Measurements from ENCODE around the gene ZSWIM3. TPM values are rescaled to one million over a fixed set of nuclear protein-coding genes. Genes with fewer than 3 reads are reported as not detected.
A peak's percentile ranks its signal among the peaks of the same experiment; 100 is the strongest.

Gene ZSWIM3
- total RNA-seq, 2 experiments from 2014 or later: 0.36 to 0.44 TPM

- intact Hi-C loops (cut with DNase I, micrococcal nuclease): no loop called here
These were observed 25.7 kb downstream of the ZSWIM3 start for GRCh38 chr20:45883100-45883469.

GRCh38 chr20:45886590-45887345 is 29.4 kb downstream of the ZSWIM3 start:
- POLR2A ChIA-PET: interaction anchor here (1.2 kb wide), 1 partner anchor 30 kb away, joined by 3 read pairs; the partner anchor contains the start of genes ACOT8 and ZSWIM3
- TF ChIP-seq, protein P1, sequence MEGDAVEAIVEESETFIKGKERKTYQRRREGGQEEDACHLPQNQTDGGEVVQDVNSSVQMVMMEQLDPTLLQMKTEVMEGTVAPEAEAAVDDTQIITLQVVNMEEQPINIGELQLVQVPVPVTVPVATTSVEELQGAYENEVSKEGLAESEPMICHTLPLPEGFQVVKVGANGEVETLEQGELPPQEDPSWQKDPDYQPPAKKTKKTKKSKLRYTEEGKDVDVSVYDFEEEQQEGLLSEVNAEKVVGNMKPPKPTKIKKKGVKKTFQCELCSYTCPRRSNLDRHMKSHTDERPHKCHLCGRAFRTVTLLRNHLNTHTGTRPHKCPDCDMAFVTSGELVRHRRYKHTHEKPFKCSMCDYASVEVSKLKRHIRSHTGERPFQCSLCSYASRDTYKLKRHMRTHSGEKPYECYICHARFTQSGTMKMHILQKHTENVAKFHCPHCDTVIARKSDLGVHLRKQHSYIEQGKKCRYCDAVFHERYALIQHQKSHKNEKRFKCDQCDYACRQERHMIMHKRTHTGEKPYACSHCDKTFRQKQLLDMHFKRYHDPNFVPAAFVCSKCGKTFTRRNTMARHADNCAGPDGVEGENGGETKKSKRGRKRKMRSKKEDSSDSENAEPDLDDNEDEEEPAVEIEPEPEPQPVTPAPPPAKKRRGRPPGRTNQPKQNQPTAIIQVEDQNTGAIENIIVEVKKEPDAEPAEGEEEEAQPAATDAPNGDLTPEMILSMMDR (IDR thresholded peaks at IDR 0.05): no peak
- DNase-seq (no peak), ATAC-seq (ENCODE audit: poor library complexity) (no peak)
- intact Hi-C loops (cut with DNase I, micrococcal nuclease): no loop called here
- Mint-ChIP-seq H3K4me1 (ENCODE audit: low read depth) (peaks cover 63% of the 10 kb centered on the region), H3K27ac (no peak overlapping the region), H3K27me3 (no peaks in the 10 kb centered on the region), H3K9me3 (no peaks in the 10 kb centered on the region), H3K36me3 (ENCODE audit: low read depth) (peaks cover 46% of the 10 kb centered on the region), H3K4me3 (no peak overlapping the region)
- Histone ChIP-seq H3K27me3 (ENCODE audit: control insufficient read depth in 1 of 2, insufficient read depth in 2 of 2, low read length in 2 of 2) (no peaks in the 10 kb centered on the region), H3K27ac (ENCODE audit: low read depth in 1 of 2, low read length in 2 of 2) (no peak overlapping the region), H3K9me3 (ENCODE audit: control insufficient read depth in 1 of 2, insufficient read depth in 1 of 2, low read length in 2 of 2) (no peaks in the 10 kb centered on the region), H3K4me1 (ENCODE audit: insufficient read depth, low read length) (peaks cover 55% of the 10 kb centered on the region), H3K36me3 (ENCODE audit: insufficient read depth, low read length) (peaks cover 20% of the 10 kb centered on the region), H3K4me3 (ENCODE audit: low read length) (no peak overlapping the region)
- CTCF ChIA-PET: interaction anchor here (1.4 kb wide), 1 partner anchor 88 kb away, joined by 3 read pairs; no protein-coding TSS in a partner anchor

More at GRCh38 chr20:45883100-45883469, 25.7 kb downstream of the ZSWIM3 start:
- H3K36me3 ChIP-seq (ENCODE audit: insufficient read depth, low read length): peaks cover 25% of the 10 kb centered on the region
- H3K4me1 Mint-ChIP-seq (ENCODE audit: low read depth): peaks cover 49% of the 10 kb centered on the region
- peaks cover 52% of the 10 kb centered on the region for H3K4me1 ChIP-seq (ENCODE audit: insufficient read depth, low read length)
- ATAC-seq (ENCODE audit: poor library complexity) (no peak), DNase-seq (no peak)
- CTCF ChIA-PET: no interaction called here
- no peak overlapping the region for H3K4me3 ChIP-seq (ENCODE audit: low read length)
- TF ChIP-seq, protein P1 (IDR thresholded peaks at IDR 0.05): no peak
- H3K27me3 ChIP-seq (ENCODE audit: control insufficient read depth in 1 of 2, insufficient read depth in 2 of 2, low read length in 2 of 2): no peaks in the 10 kb centered on the region
- H3K27ac ChIP-seq (ENCODE audit: low read depth in 1 of 2, low read length in 2 of 2): no peak overlapping the region
- no peaks in the 10 kb centered on the region for H3K9me3 Mint-ChIP-seq
- H3K9me3 ChIP-seq (ENCODE audit: control insufficient read depth in 1 of 2, insufficient read depth in 1 of 2, low read length in 2 of 2): no peaks in the 10 kb centered on the region
- peak overlapping the region; percentile 54 for H3K4me3 Mint-ChIP-seq
- POLR2A ChIA-PET: interaction anchor here (5.6 kb wide), 1 partner anchor 52 kb away, joined by 57 read pairs; the partner anchor contains the start of gene PCIF1
- peak overlapping the region; percentile 86 for H3K27ac Mint-ChIP-seq
- no peaks in the 10 kb centered on the region for H3K27me3 Mint-ChIP-seq
- peaks cover 42% of the 10 kb centered on the region for H3K36me3 Mint-ChIP-seq (ENCODE audit: low read depth)

- Mint-ChIP-seq H3K27me3 (no peaks in the 10 kb centered on the region), H3K4me3 (peak within 1 kb of the TSS; percentile 37), H3K4me1 (ENCODE audit: low read depth) (peaks cover 64% of the 10 kb centered on the region), H3K9me3 (no peaks in the 10 kb centered on the region), H3K36me3 (ENCODE audit: low read depth) (peaks cover 42% of the 10 kb centered on the region), H3K27ac (peak within 1 kb of the TSS; percentile 13)
- ATAC-seq (ENCODE audit: poor library complexity) (no peak), DNase-seq (no peak)
- TF ChIP-seq, protein P1 (IDR thresholded peaks at IDR 0.05): no peak
- no peak within 1 kb of the TSS for H3K4me3 ChIP-seq (ENCODE audit: low read length)
- H3K27ac ChIP-seq (ENCODE audit: low read depth in 1 of 2, low read length in 2 of 2): no peak within 1 kb of the TSS
- H3K27me3 ChIP-seq (ENCODE audit: control insufficient read depth in 1 of 2, insufficient read depth in 2 of 2, low read length in 2 of 2): no peaks in the 10 kb centered on the region
- intact Hi-C loops (cut with DNase I, micrococcal nuclease): no loop called here
- peaks cover 58% of the 10 kb centered on the region for H3K4me1 ChIP-seq (ENCODE audit: insufficient read depth, low read length)
- POLR2A ChIA-PET: interaction anchor here (1.2 kb wide), 1 partner anchor 30 kb away, joined by 3 read pairs; the partner anchor contains the start of genes ACOT8 and ZSWIM3
- no peaks in the 10 kb centered on the region for H3K9me3 ChIP-seq (ENCODE audit: control insufficient read depth in 1 of 2, insufficient read depth in 1 of 2, low read length in 2 of 2)
- CTCF ChIA-PET: no interaction called here
- H3K36me3 ChIP-seq (ENCODE audit: insufficient read depth, low read length): peaks cover 20% of the 10 kb centered on the region
These were observed 29.9 kb downstream of the ZSWIM3 start, which contains the start of gene SPATA25 for GRCh38 chr20:45887346-45887715. Gene SPATA25, minus strand, starts transcription at chr20:45887622. Its CDS starts 32 bp downstream, at chr20:45887590.
